VCaP (cell line): ENCODE measurements around the gene SPINK2.

Source experiments
- H3K27ac ChIP-seq: fragments of 450-650 bp; 2 replicates; pipeline ENCODE4 v1.5.1; 2017
- TF ChIP-seq, protein P1 (sequence below): fragments of 450-650 bp; conservative IDR thresholded peaks from 2 replicates; pipeline ENCODE4 v1.5.1; 2017; ENCODE audit warnings: mild to moderate bottlenecking, moderate library complexity

SPINK2 gene

DNA sequence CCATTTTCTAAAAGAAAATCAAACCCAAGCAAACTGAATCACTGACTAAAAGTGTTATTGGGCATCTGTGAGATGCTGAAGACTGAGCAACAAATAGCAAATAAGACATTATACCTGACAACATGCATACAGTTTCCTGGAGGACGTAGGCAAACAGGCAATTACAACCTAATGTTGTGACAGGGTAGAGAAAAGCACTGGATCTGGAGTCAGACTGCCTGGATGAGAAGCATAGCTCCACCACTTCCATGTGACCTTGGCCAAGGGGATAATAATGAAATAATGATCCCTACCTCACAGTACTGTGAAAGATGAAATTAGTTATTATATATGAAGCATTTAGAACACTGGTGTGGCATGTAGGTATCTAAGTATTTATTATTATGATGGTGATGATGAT is 2.7 kb downstream of the SPINK2 start:
- TF ChIP-seq, protein P1, sequence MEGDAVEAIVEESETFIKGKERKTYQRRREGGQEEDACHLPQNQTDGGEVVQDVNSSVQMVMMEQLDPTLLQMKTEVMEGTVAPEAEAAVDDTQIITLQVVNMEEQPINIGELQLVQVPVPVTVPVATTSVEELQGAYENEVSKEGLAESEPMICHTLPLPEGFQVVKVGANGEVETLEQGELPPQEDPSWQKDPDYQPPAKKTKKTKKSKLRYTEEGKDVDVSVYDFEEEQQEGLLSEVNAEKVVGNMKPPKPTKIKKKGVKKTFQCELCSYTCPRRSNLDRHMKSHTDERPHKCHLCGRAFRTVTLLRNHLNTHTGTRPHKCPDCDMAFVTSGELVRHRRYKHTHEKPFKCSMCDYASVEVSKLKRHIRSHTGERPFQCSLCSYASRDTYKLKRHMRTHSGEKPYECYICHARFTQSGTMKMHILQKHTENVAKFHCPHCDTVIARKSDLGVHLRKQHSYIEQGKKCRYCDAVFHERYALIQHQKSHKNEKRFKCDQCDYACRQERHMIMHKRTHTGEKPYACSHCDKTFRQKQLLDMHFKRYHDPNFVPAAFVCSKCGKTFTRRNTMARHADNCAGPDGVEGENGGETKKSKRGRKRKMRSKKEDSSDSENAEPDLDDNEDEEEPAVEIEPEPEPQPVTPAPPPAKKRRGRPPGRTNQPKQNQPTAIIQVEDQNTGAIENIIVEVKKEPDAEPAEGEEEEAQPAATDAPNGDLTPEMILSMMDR: no peak
- no peak overlapping the region for H3K27ac ChIP-seq

DNA sequence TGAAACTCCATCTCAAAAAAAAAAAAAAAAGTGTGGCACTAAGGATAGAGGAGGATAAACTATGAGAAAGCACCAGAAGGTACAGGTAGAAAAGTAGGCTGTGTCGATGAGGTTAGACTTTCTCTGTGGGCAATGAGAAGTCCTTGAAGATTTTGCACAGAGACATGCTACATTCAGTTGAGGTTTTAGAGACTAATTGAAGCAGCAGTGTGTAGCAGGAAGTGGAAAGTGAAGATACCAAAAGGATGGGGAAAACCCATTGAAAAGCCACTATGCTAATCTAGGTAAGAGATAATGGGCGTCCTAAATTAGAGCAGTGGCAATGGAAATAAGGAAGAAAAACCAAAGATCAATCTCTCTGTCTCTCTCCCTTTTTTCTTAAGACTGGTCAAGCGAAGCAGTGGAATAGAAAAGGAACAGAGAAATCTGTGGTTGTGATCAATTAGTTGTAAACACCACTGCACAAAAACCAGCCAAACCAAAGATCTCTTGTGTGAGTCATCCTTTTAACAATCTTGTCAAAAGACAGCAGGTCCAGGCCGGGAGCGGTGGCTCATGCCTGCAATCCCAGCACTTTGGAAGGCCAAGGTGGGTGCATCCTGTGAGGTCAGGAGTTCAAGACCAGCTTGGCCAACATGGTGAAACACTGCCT is 3.5 kb downstream of the SPINK2 start:
- TF ChIP-seq, protein P1: no peak
- no peak overlapping the region for H3K27ac ChIP-seq

DNA sequence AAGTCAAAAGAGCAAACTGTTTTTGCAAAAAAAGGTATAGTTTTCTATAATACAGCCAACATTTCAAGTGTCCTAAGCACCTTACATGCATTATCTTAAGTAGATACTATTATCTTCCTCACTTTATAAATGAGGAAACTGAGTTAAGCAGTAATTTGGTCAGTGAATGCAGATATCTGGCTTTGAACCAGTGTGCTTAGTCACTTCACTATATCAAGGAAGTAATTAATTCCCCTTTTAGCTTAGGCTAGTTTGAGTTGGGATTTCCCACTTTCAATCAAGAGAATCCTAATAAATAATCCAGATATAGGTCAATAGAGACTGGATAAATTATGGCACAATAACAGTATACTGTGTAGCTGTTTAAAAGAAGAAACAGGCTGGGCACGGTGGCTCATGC is 14.8 kb downstream of the SPINK2 start:
- TF ChIP-seq, protein P1: no peak
- no peak overlapping the region for H3K27ac ChIP-seq

DNA sequence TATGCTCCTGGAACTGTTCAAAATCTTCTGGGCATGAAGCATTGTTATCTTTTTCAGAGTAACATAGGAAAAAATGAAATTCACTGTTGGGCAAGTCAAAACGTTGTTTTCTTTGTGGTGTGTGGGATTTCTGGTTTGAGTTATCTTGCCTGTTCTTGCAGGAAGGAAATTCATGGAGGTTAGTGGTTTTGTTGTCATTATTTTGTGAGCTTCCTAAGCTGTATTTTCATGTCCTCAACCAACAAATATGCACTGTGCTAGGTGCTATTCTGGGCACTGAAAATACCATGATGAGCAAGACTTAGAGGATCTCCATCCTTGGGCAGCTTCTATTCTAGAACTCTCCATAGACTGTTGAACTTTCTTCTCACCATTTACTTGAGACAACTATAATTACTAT is 16.9 kb downstream of the SPINK2 start:
- no peak overlapping the region for H3K27ac ChIP-seq
- TF ChIP-seq, protein P1: no peak

DNA sequence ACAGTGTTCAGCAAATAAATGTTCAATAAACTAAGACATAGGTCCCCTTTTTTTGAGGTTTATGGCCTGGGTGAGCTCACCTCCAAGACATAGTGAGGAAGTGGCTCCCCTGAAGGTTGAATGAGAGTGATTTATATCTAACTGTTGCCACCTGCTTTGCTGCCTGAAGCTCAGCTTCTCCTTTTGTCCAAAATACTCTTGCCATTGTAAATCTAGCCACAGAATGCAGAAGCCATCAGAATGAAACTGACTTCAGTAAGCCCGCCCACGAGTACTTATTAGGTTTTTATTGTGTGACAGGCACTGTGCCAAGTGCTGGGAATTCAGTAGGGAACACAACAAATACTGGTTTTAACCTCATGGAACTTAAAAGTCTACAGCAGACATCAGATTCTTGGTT is 18.0 kb downstream of the SPINK2 start:
- TF ChIP-seq, protein P1: no peak
- H3K27ac ChIP-seq: peak overlapping the region; percentile 8; the same call in 1 of the 2 replicates

DNA sequence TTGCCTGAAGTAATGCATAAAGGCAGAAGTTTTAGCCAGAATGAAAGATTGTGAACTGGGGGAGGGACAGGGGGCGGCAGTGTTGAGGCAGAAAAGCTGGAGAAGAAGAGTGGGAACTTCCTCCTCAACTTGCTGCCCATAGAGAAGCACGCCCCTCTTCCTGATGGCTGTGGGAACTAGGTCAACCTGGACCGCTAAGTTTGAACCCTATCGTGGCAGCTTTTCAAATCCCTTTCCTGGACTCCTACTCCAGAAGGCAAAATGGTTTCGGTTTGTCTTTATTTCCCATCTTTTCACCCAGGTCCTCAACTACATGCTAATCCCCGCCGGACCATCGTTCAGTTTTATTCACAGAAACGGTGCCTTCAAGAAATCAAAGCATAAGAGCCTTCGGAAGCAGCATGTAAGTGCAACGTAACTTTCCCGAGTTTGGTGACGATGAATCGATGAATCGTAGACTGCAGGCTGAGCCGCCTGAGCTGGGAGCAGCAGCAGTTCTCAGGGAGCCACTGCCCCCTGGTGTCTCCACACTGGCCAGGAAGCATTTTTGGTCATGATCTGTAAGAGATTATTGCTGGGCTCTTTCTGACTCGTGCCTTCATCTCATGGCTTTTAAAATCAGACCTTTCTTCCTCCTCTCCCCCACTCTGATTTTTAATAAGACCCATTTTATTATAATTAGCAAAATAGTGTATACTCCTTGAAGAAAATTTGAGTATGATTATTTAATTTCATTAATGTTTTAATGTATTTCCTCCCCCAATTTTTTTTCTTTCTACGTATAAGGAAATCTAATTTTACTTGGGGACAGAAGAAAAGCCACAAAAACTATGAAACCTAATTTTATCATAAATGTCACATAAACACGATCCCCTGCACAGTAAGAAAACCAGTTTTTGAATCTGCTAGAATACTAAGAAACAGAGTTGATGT is 21.4 kb downstream of the SPINK2 start:
- TF ChIP-seq, protein P1: peak; percentile 94
- H3K27ac ChIP-seq: 0 out of 2 replicates have a peak overlapping the region, but pooled peaks have one; percentile 20

DNA sequence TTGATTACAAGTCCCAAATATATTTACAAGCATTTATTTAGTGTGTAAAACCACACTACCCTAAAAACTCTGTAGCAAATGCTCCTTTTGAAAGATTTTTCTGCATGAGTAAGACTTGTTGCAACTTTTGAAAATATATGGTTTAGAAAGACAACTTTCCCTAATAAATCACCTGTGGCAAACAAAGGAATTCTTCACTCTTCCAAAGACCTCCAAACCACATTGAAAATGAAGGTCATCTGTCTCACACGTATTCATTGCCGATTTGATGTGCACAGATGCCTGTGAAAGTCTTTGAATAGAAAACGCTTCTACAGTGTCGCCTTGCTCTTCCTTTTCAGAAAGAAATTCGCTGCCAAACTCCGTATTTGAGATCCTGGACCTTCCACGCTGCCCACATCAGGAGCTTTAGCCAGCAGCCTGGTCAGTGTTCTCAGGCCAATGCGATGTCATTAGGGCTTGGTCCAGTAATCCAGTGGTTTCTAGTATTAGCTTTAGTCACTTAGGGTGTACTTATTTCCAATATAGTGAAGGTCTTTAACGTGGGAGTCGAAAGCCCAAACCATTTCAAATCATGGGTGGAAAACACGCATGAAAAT is 22.2 kb downstream of the SPINK2 start:
- TF ChIP-seq, protein P1: no peak
- no peak overlapping the region for H3K27ac ChIP-seq
